Measurements from ENCODE around the gene TUFT1. TPM values are rescaled to one million over a fixed set of nuclear protein-coding genes. Genes with fewer than 3 reads are reported as not detected.

Gene TUFT1
- total and polyA plus RNA-seq, 8 donors, result 1.2 to 30.4 (median 12.3) TPM

- peaks cover 0 to 4% (median 0%) of the 10 kb centered on the region in 4 donors for H3K4me1 ChIP-seq
Observed at GRCh38 chr1:151504252-151504651, 35.9 kb upstream of the TUFT1 start.

GRCh38 chr1:151504759-151505158 is 35.4 kb upstream of the TUFT1 start:
- 78 to 92% (median 82%) methylated on average over 4 of the region's 4 CpGs for WGBS, 5 donors
- H3K4me1 ChIP-seq, result peaks cover 0 to 4% (median 0%) of the 10 kb centered on the region in 4 donors
- no peak overlapping the region for H3K4me3 ChIP-seq
- TF ChIP-seq POLR2AphosphoS5 (IDR thresholded peaks at IDR 0.05), result no peak
- no peak for TF ChIP-seq POLR2A (IDR thresholded peaks at IDR 0.05)
- TF ChIP-seq CTCF (IDR thresholded peaks at IDR 0.05), result no peak
- no peak for TF ChIP-seq EP300 (IDR thresholded peaks at IDR 0.05)
- H3K27me3 ChIP-seq, result no peaks in the 10 kb centered on the region
- intact Hi-C loops (cut with DNase I; ENCODE audit: low total_unique reads), result no loop called here
- H3K27ac ChIP-seq, result no peak overlapping the region
- H3K36me3 ChIP-seq, result no peaks in the 10 kb centered on the region
- DNase-seq, result no peak
- no peaks in the 10 kb centered on the region for H3K9me3 ChIP-seq

More at GRCh38 chr1:151504252-151504651, 35.9 kb upstream of the TUFT1 start:
- no peak for DNase-seq
- 26 to 39% (median 38%) methylated on average over 3 of the region's 3 CpGs for WGBS, 5 donors
- Histone ChIP-seq H3K4me3 (no peak overlapping the region), H3K27ac (no peak overlapping the region), H3K9me3 (no peaks in the 10 kb centered on the region), H3K27me3 (no peaks in the 10 kb centered on the region), H3K36me3 (no peaks in the 10 kb centered on the region)
- TF ChIP-seq POLR2AphosphoS5 (IDR thresholded peaks at IDR 0.05), result no peak
- TF ChIP-seq POLR2A (IDR thresholded peaks at IDR 0.05), result no peak
- no peak for TF ChIP-seq CTCF (IDR thresholded peaks at IDR 0.05)
- TF ChIP-seq EP300 (IDR thresholded peaks at IDR 0.05), result no peak
- intact Hi-C loops (cut with DNase I; ENCODE audit: low total_unique reads), result no loop called here

GRCh38 chr1:151508833-151509232 is 31.3 kb upstream of the TUFT1 start:
- H3K9me3 ChIP-seq, result no peaks in the 10 kb centered on the region
- intact Hi-C loops (cut with DNase I; ENCODE audit: low total_unique reads), result no loop called here
- H3K27ac ChIP-seq, result peak overlapping the region in 1 of 5 donors; percentile 96
- no peak overlapping the region for H3K4me3 ChIP-seq
- H3K36me3 ChIP-seq, result no peaks in the 10 kb centered on the region
- WGBS, 5 donors, result 67 to 94% (median 85%) methylated on average over 6 of the region's 6 CpGs
- TF ChIP-seq POLR2A (IDR thresholded peaks at IDR 0.05) (no peak), CTCF (IDR thresholded peaks at IDR 0.05) (no peak)
- peaks cover 0 to 15% (median 0%) of the 10 kb centered on the region in 3 donors for H3K27me3 ChIP-seq
- DNase-seq, result peak; percentile 58 to 69
- peaks cover 16 to 30% (median 23%) of the 10 kb centered on the region in 4 donors for H3K4me1 ChIP-seq

- intact Hi-C loops (cut with DNase I; ENCODE audit: low total_unique reads), result no loop called here
- Histone ChIP-seq H3K27ac (peak overlapping the region in 3 of 5 donors; percentile 41 to 96 (median 84)), H3K4me1 (peaks cover 16 to 37% (median 24%) of the 10 kb centered on the region in 4 donors), H3K4me3 (no peak overlapping the region), H3K9me3 (no peaks in the 10 kb centered on the region), H3K36me3 (no peaks in the 10 kb centered on the region), H3K27me3 (peaks cover 0 to 15% (median 0%) of the 10 kb centered on the region in 3 donors)
- TF ChIP-seq EP300 (IDR thresholded peaks at IDR 0.05) (no peak), POLR2AphosphoS5 (IDR thresholded peaks at IDR 0.05) (no peak), POLR2A (IDR thresholded peaks at IDR 0.05) (no peak), CTCF (IDR thresholded peaks at IDR 0.05) (no peak)
- no peak for DNase-seq
- 75 to 87% (median 82%) methylated on average over 15 of the region's 15 CpGs for WGBS, 5 donors
Observed at GRCh38 chr1:151509350-151510019, 30.6 kb upstream of the TUFT1 start.

Data from stomach (tissue), 9 donors.